RWPE1 (cell line): ENCODE data around the gene CACNA1S.

Experiments used
- CTCF ChIA-PET: fragments of 350-600 bp; sonication (Branson Sonifier 250); formaldehyde crosslinking; extraction: SDS; loops from one replicate; lab custom pipeline; 2021; lab: Yijun Ruan, JAX
- POLR2A ChIA-PET: fragments of 400-600 bp; formaldehyde crosslinking; extraction: SDS; loops from one replicate; lab custom pipeline; 2020; ENCODE audit warnings: antibody characterized with exemption; ENCODE audit not compliant: low non-redundant PET; lab: Yijun Ruan, JAX
- DNase-seq: peaks from one replicate; pipeline ENCODE4 v3.0.0; 2012; ENCODE audit warnings: low spot score
- H3K27ac ChIP-seq: fragments of 450-650 bp; 2 replicates; pipeline ENCODE4 v1.5.1; 2017
- CTCF ChIP-seq: fragments of 450-650 bp; conservative IDR thresholded peaks from 2 replicates; pipeline ENCODE4 v1.5.1; 2017; ENCODE audit warnings: low read depth, mild to moderate bottlenecking

The CACNA1S gene

DNA sequence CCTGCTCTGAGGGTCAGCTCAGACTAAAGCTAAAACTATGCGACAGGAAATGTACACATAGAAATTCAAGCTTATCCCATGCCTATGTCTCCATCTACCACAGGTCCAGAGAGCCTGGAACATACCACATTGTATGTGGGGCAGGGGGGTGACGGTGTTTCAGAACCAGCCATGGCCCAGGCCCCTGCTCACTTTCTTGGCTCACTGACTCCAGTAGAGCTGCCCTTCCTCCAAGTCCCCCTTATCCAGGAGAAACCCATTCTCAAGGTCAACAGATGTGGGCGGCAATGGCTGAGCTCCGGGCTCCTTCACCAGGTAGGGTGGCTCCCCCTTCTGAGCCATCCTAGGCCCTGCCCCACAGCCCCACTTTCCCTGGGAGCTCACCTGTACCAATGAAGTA, 21.0 kb downstream of the CACNA1S start:
- CTCF ChIA-PET = interaction anchor here (0.5 to 1.4 kb wide), 3 partner anchors 23 to 120 kb away, joined by 3 to 6 read pairs (median 4); no protein-coding TSS in a partner anchor
- POLR2A ChIA-PET = no interaction called here
- DNase-seq = no peak
- H3K27ac ChIP-seq = no peak overlapping the region
- TF ChIP-seq CTCF = no peak

DNA sequence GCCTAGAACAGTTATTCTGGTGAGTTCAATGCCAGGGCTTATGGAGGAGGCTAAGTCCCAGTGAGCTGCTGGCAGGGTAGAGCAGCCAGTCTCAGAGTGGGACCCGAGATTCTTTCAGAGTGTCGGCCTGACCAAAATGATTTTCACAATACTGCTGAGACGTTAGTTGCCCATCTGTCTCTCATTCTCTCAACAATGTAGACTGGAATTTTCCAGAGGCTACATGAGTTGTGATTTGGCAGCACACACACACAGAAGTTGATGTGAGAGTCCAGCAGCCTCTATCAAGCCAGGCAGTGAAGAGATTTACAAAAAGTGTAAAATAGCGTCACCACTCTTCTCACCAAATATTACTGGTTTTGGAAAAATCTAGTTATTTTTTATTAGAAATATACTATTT, 21.7 kb downstream of the CACNA1S start:
- ChIA-PET POLR2A (no interaction called here), CTCF (interaction anchor here (1.3 to 1.4 kb wide), 2 partner anchors 23 to 29 kb away, joined by 4 to 6 read pairs; no protein-coding TSS in a partner anchor)
- no peak overlapping the region for H3K27ac ChIP-seq
- no peak for TF ChIP-seq CTCF
- DNase-seq = no peak

GRCh38 chr1:201089596-201089995, 22.6 kb downstream of the CACNA1S start:
- DNase-seq = no peak
- POLR2A ChIA-PET = no interaction called here
- TF ChIP-seq CTCF = no peak
- no peak overlapping the region for H3K27ac ChIP-seq
- CTCF ChIA-PET = interaction anchor here (0.7 to 1.3 kb wide), 3 partner anchors 24 to 98 kb away, joined by 3 to 5 read pairs (median 3); no protein-coding TSS in a partner anchor

- no peak overlapping the region for H3K27ac ChIP-seq
- no peak for TF ChIP-seq CTCF
- ChIA-PET POLR2A (no interaction called here), CTCF (interaction anchor here (1.2 to 1.3 kb wide), 2 partner anchors 25 to 51 kb away, joined by 3 to 5 read pairs; no protein-coding TSS in a partner anchor)
- DNase-seq = peak; percentile 56
Observed at GRCh38 chr1:201088901-201089525, 23.2 kb downstream of the CACNA1S start.

- no peak for DNase-seq
- no peak overlapping the region for H3K27ac ChIP-seq
- CTCF ChIA-PET = no interaction called here
- POLR2A ChIA-PET = no interaction called here
- no peak for TF ChIP-seq CTCF
Observed at GRCh38 chr1:201088395-201088794, 23.8 kb downstream of the CACNA1S start.

- peak; percentile 83 for DNase-seq
- no peak; the same call in 1 of the 2 replicates for TF ChIP-seq CTCF
- H3K27ac ChIP-seq = no peak overlapping the region
- ChIA-PET POLR2A (interaction anchor here (0.8 kb wide), 2 partner anchors 27 to 192 kb away, joined by 3 to 4 read pairs; no protein-coding TSS in a partner anchor), CTCF (interaction anchor here (0.5 to 2.5 kb wide), 16 partner anchors 10 to 552 kb away, joined by 3 to 8 read pairs (median 4); no protein-coding TSS in a partner anchor)
Observed at GRCh38 chr1:201085902-201086735, 26.1 kb downstream of the CACNA1S start.
